Nephron progenitor cell (in vitro differentiated cells): ENCODE results near the gene MLH3.

ENCODE experiments used
- DNase-seq: peaks from one replicate; pipeline ENCODE4 v3.0.0; 2021
- H3K27ac Mint-ChIP-seq: 2 replicates; pipeline ENCODE4 v1.8.0; 2021; ENCODE audit warnings: mild to moderate bottlenecking, moderate library complexity, mixed read lengths
- H3K27me3 Mint-ChIP-seq: 2 replicates; pipeline ENCODE4 v1.8.0; 2021; ENCODE audit warnings: mild to moderate bottlenecking, low read depth, mixed read lengths; ENCODE audit not compliant: poor library complexity
- H3K36me3 Mint-ChIP-seq: 2 replicates; pipeline ENCODE4 v1.8.0; 2021; ENCODE audit warnings: low read depth, mixed read lengths
- H3K4me1 Mint-ChIP-seq: 2 replicates; pipeline ENCODE4 v1.8.0; 2021; ENCODE audit warnings: mixed read lengths
- H3K4me3 Mint-ChIP-seq: 2 replicates; pipeline ENCODE4 v1.8.0; 2021; ENCODE audit warnings: mild to moderate bottlenecking, moderate library complexity, mixed read lengths
- H3K9me3 Mint-ChIP-seq: 2 replicates; pipeline ENCODE4 v1.8.0; 2021; ENCODE audit warnings: mild to moderate bottlenecking, moderate library complexity, mixed read lengths
- TF ChIP-seq, protein P1 (sequence below): fragments of 200-600 bp; sonication (generic); IDR thresholded peaks from 2 replicates; pipeline ENCODE4 v1.5.0; 2021; ENCODE audit warnings: antibody characterized with exemption

MLH3 gene

DNA sequence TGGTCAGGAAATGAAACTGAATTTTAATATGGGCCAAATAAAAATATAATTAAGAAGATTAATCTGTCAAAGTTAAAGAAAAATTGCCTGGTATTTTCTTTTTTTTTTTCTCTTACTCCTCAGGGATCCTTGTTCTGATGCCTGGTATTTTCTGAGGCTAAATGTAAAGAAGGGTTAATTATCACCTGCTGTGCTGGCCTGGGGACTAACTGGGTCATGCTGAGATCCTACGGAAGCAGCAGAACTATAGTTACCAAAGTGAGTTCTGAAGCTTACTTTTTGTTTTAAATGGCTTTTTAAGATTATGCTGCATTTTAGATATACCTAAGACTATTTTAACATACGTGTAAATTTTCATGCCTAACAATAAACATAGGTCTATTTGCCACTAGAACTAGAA lies 41.4 kb upstream of the MLH3 start:
- Mint-ChIP-seq H3K27ac (peak overlapping the region; percentile 64), H3K4me1 (no peaks in the 10 kb centered on the region), H3K9me3 (no peaks in the 10 kb centered on the region), H3K36me3 (peaks cover 66% of the 10 kb centered on the region), H3K4me3 (no peak overlapping the region), H3K27me3 (no peaks in the 10 kb centered on the region)
- TF ChIP-seq, protein P1, sequence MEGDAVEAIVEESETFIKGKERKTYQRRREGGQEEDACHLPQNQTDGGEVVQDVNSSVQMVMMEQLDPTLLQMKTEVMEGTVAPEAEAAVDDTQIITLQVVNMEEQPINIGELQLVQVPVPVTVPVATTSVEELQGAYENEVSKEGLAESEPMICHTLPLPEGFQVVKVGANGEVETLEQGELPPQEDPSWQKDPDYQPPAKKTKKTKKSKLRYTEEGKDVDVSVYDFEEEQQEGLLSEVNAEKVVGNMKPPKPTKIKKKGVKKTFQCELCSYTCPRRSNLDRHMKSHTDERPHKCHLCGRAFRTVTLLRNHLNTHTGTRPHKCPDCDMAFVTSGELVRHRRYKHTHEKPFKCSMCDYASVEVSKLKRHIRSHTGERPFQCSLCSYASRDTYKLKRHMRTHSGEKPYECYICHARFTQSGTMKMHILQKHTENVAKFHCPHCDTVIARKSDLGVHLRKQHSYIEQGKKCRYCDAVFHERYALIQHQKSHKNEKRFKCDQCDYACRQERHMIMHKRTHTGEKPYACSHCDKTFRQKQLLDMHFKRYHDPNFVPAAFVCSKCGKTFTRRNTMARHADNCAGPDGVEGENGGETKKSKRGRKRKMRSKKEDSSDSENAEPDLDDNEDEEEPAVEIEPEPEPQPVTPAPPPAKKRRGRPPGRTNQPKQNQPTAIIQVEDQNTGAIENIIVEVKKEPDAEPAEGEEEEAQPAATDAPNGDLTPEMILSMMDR = no peak
- no peak for DNase-seq

DNA sequence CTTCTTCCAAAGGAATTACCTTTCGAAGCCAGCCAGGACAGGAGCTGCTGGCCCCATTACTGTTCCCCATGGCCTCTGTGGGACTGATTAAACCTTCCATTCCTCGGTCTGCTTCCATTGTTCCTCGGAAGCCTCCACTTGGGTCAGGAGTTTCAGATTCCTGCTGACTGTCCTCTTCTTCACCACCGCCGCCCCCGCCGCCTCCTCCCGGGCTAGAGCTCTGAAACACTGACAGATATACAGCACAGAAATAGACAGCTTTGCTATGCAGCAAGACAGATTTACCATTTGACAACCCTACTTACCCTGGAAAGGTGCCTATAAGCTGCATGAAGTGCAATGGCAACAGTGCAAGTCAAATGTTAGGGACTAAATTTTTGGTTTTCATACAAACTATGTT lies 40.0 kb upstream of the MLH3 start:
- no peaks in the 10 kb centered on the region for H3K9me3 Mint-ChIP-seq
- TF ChIP-seq, protein P1 = no peak
- peaks cover 69% of the 10 kb centered on the region for H3K36me3 Mint-ChIP-seq
- no peak overlapping the region for H3K27ac Mint-ChIP-seq
- H3K4me1 Mint-ChIP-seq = no peaks in the 10 kb centered on the region
- H3K27me3 Mint-ChIP-seq = no peaks in the 10 kb centered on the region
- DNase-seq = no peak
- no peak overlapping the region for H3K4me3 Mint-ChIP-seq

DNA sequence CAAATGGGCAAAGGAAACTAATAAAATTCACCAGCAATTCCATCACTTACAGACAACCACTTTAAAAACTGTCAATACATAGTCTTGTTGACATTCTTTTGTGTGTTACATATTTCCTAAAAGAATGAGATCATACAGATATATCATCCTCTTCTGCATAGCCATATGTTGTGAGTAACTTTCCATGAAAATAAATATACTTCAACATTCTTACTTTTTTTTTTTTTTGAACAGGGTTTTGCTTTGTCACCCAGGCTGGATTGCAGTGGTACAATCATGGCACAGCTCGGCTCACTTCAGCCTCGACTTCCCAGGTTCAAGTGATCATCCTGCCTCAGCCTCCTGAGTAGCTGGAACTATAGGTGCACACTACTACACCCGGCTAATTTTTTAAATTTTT lies 39.1 kb upstream of the MLH3 start:
- no peaks in the 10 kb centered on the region for H3K27me3 Mint-ChIP-seq
- TF ChIP-seq, protein P1 = no peak
- peaks cover 71% of the 10 kb centered on the region for H3K36me3 Mint-ChIP-seq
- no peak overlapping the region for H3K27ac Mint-ChIP-seq
- no peaks in the 10 kb centered on the region for H3K9me3 Mint-ChIP-seq
- no peak overlapping the region for H3K4me3 Mint-ChIP-seq
- H3K4me1 Mint-ChIP-seq = no peaks in the 10 kb centered on the region
- no peak for DNase-seq

DNA sequence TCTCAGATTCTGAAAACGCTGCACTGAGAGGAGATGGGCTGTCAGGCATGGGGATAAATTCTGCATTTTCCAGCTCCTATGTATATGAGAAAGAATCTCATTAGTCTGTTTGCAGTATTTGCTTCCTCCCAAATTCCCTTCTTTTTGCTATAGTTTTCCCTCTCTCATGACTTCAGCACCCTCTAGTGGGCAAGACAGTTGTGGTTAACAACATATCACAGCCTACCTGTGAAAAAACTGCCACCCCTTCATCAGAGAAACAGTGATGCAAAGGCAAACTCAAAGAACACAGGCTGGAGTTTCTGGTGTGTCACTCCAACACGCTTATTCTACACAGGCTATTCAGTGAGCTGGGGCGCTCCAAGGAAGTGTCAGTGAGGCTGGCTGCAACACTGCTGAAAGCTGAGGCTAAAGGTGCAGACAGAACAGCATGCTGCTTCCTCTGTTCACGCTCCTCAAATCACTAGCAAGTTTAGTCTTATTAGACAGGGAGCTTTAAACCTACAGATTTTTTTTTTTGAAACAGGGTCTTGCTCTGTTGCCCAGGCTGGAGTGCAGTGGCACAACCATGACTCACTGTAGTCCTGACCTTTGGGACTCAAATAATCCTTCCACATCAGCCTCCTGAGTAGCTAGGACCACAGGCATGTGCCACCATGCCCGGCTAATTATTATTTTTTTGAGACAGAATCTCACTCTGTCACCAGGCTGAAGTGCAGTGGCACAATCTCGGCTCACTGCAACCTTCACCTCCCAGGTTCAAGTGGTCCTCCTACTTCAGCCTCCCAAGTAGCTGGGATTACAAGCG lies 37.5 kb upstream of the MLH3 start:
- no peak overlapping the region for H3K4me3 Mint-ChIP-seq
- TF ChIP-seq, protein P1 = peak; percentile 80
- no peak overlapping the region for H3K27ac Mint-ChIP-seq
- DNase-seq = peak; percentile 56
- H3K4me1 Mint-ChIP-seq = no peaks in the 10 kb centered on the region
- no peaks in the 10 kb centered on the region for H3K27me3 Mint-ChIP-seq
- no peaks in the 10 kb centered on the region for H3K9me3 Mint-ChIP-seq
- H3K36me3 Mint-ChIP-seq = peaks cover 71% of the 10 kb centered on the region

DNA sequence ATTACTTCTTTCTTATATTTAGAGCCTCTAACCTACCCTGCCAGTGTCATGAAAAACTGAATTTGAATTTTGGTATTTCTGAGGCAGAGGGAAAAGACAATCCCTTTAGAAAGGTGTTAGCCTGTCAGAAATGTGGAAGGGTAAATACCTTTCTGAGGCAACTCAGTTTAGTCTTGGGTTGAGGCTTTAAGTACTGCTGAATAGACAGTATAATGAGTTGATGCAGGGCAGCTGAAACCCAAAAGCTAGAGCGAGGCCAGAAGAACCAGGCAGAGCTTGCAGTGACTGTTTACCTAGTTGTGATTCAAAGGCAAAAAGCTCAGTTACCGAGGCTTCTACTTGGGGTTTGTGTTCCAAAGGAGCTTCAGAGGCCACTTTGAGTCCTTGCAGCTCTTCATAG lies 36.9 kb upstream of the MLH3 start:
- TF ChIP-seq, protein P1 = no peak
- no peaks in the 10 kb centered on the region for H3K27me3 Mint-ChIP-seq
- no peaks in the 10 kb centered on the region for H3K9me3 Mint-ChIP-seq
- no peak for DNase-seq
- H3K4me3 Mint-ChIP-seq = no peak overlapping the region
- no peaks in the 10 kb centered on the region for H3K4me1 Mint-ChIP-seq
- no peak overlapping the region for H3K27ac Mint-ChIP-seq
- H3K36me3 Mint-ChIP-seq = peaks cover 72% of the 10 kb centered on the region

DNA sequence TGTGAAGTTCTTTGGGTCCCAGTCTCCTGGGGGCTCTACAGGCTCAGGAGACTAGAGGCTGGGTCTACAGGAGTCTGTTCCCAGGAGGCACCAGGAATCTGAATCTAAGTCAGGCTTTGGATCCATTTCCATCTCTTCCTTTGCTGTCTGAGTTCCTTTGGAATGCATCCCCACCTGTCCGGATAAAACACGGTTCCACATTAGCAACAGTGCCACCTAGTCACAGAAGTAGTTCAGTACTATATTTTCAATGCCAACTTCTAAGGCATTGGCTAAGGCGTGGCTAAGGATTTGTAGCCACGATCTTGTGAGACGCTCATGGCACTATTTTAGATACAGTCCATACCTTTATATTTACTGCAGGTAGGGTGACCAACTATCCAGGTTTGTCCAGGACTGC lies 33.2 kb upstream of the MLH3 start:
- H3K27ac Mint-ChIP-seq = no peak overlapping the region
- no peaks in the 10 kb centered on the region for H3K27me3 Mint-ChIP-seq
- no peak for DNase-seq
- H3K4me3 Mint-ChIP-seq = no peak overlapping the region
- H3K9me3 Mint-ChIP-seq = no peaks in the 10 kb centered on the region
- no peaks in the 10 kb centered on the region for H3K4me1 Mint-ChIP-seq
- peaks cover 64% of the 10 kb centered on the region for H3K36me3 Mint-ChIP-seq
- TF ChIP-seq, protein P1 = no peak
